ENCODE results near the gene ZBBX.

Gene ZBBX

DNA sequence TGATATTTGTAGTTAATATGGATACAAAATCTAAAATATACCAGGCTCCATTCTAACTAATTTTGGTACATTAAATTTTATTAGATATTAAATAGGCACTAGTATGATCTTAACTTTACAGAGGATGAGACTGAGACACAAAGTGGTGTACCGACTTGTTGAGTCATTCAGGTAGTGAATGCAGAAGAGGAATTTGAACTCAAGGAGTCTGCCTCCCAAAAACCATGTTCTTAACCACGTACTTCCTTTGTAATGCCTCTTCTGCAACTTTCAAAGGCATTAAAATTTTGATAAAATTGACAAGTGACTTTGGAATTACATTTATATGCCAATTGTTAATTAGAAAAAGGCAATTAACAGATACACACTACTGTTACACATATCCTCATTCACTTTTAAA lies 61.8 kb downstream of the ZBBX start:
- no peak for DNase-seq (ENCODE audit: low read depth)

GRCh38 chr3:167306319-167306718 lies 73.8 kb downstream of the ZBBX start:
- DNase-seq (ENCODE audit: low read depth) = no peak

- no peak for DNase-seq (ENCODE audit: low read depth)
These were observed 74.7 kb downstream of the ZBBX start for GRCh38 chr3:167305340-167305890.

GRCh38 chr3:167304077-167304476 lies 76.0 kb downstream of the ZBBX start:
- no peak for DNase-seq (ENCODE audit: low read depth)

DNA sequence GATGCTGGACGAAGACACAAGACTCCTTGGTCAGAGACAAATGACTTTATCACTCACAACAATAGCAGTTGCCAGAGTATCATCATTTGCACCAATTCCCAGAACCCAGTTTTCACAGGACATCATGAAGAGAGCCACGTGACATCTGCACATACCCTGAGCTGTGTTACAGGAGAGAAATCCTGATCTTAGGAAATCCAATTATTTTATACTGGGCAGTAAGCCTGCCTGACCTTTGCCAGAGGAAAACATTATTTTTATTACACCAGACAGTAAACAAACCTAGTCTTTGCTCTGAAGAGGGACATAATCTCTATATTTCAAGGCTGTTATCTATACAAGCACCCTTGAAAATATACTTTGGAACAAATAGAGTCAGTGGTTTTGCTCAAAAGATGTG lies 77.4 kb downstream of the ZBBX start:
- DNase-seq (ENCODE audit: low read depth) = no peak

DNA sequence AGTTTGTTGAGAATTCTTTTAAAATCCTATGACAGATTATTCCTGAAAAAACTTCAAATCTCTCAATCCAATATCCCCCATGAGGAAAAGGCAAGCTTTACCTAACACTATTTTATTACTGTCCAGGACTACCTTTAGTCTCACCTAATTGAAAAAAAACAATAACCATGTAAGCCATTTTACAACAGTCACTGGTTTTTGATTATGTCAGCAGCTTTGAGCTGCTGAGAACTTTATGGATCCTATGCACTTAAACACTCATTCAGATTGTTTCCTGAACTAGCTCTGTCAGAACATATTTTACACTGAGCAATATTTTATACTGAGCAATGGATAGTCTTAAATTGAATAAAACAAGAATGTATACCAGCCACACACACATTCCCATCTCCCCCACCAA lies 79.9 kb downstream of the ZBBX start:
- DNase-seq (ENCODE audit: low read depth) = no peak

GRCh38 chr3:167289435-167289834 lies 90.7 kb downstream of the ZBBX start:
- no peak for DNase-seq (ENCODE audit: low read depth)

DNA sequence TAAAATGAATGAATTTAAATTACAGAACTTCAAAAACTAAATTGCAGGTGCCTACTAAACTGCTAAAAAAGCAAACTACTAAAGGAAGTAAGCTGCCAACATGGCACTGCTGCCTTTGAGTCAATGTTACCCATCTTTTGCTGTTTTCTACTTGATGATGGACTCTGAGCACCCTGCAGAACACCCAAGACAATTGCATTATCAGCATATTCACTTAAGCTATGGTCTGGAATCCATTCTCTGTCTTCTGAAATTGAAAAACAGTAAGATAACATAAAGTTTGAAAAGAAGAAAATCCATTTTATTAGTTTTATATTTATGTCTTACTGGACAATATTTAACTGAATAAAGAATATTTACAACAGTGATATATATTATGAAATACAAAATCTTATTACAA lies 91.4 kb downstream of the ZBBX start:
- no peak for DNase-seq (ENCODE audit: low read depth)

DNA sequence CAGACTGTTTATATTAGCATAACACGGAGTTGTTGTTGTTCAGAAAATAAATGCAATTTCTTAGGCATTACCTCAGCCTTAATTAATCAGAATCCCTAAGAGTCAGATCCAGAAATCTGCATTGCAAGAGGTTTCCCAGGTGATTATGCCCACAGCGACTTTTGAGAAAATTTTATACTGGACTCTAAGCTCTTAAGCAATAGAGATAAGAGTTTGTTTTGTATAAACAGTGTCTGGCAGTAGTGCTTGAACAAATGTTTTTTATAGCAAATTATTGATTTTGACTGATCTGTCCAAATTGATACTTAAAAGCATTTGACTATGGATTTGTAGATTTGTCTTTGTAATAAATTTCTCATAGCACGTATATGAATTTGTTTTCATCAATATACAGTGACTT lies 92.8 kb downstream of the ZBBX start:
- DNase-seq (ENCODE audit: low read depth) = no peak

GRCh38 chr3:167274141-167274874 lies 105.8 kb downstream of the ZBBX start:
- no peak for DNase-seq (ENCODE audit: low read depth)

GRCh38 chr3:167253037-167253436 lies 127.1 kb downstream of the ZBBX start:
- DNase-seq (ENCODE audit: low read depth) = no peak

- no peak for DNase-seq (ENCODE audit: low read depth)
These were observed 128.4 kb downstream of the ZBBX start for GRCh38 chr3:167251678-167252077.

- DNase-seq (ENCODE audit: low read depth) = no peak
These were observed 133.8 kb downstream of the ZBBX start for GRCh38 chr3:167246252-167246651.

DNA sequence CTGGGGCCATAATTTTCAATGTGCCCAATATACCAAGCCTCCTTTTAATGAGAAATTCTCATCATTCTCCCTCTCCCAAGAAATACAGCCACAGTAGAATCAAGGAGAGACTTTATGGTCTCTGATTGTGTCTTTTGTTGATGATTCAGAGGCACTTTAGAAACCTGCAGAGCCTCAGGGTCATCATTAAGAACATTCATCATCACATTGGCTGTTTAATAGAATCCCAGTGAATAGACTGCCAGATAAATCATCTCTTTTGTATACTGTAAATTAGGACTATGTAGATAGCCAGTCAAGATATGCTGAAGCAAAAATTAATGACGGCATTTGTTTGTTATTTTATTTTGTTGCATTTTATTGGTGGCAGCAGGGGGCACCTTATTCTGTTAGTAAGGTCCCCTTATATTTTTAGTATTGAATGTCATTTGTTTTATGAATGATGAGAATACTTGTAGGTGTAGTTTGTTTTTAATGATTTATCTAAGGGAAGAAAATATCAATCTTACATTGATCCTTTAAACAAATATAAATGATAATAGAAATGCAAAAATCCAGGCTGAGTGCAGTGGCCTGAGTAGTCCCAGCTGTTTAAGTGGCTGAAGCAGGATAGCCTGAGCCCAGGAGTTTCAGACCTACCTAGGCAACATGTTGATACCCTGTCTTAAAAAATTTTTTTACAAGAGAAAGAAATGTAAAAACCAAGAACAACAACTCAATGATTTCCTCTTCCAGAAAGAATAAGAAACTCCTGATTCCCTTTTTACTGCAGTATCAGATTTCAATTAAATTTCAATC lies 138.8 kb downstream of the ZBBX start:
- DNase-seq (ENCODE audit: low read depth) = no peak

- DNase-seq (ENCODE audit: low read depth) = no peak
These were observed 152.0 kb downstream of the ZBBX start for GRCh38 chr3:167228135-167228534.

DNA sequence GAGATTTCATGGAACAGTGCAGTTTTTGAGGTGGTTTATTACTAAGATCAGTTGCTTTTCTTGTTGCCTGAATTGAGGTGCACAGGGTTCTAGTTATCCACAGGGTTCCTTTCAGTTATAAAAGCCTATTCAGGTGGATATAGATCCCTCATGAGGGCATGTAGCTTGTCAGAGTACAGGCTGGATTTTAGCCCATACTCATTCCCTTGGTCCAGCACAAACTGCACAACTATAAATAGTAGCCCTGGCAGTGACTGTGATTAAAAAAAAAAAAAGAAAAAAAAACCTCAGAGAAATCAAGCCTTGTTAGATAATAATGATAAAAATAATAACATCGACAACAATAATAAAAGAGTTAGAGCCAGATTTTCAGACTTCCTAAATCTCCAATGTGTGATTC lies 154.3 kb downstream of the ZBBX start:
- no peak for DNase-seq (ENCODE audit: low read depth)

- DNase-seq (ENCODE audit: low read depth) = no peak
These were observed 171.1 kb downstream of the ZBBX start for GRCh38 chr3:167209011-167209410.

DNA sequence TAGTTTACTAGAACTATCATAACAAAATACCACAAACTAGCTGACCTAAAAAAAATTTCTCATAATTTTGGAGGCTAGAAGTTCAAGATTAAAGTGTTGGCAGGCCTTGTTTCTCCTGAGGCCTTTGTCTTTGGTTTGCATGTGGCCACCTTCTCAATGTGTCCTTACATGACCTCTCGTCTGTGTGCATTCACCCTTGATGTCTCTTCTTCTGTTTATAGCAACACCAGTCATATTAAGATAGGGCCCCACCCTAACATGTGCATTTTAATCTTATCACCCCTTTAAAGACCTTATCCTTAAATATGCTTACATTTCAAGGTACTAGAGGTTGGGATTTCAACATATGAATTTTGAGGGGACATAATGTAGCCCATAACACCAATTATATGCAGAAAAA lies 177.0 kb downstream of the ZBBX start:
- DNase-seq (ENCODE audit: low read depth) = no peak

GRCh38 chr3:167198949-167199600 lies 181.0 kb downstream of the ZBBX start:
- DNase-seq (ENCODE audit: low read depth) = no peak

Data from T-helper 22 cell (primary cell).